NCI-H226 (cell line): ENCODE measurements around the gene WFDC12.

ENCODE experiments used
- DNase-seq: peaks from one replicate; pipeline ENCODE4 v3.0.0-alpha.2; 2015

WFDC12 gene

GRCh38 chr20:45114465-45115385, 9.5 kb downstream of the WFDC12 start, which contains the start of gene WFDC5:
WFDC5 (minus strand) TSS chr20:45115174; CDS start chr20:45115083, 91 bp downstream.
- DNase-seq, result no peak

- no peak for DNase-seq
Observed at GRCh38 chr20:45113865-45114264, 10.4 kb downstream of the WFDC12 start.

- DNase-seq, result no peak
Observed at GRCh38 chr20:45112754-45113153, 11.5 kb downstream of the WFDC12 start.

GRCh38 chr20:45111799-45112471, 12.3 kb downstream of the WFDC12 start:
- no peak for DNase-seq

GRCh38 chr20:45111285-45111684, 13.0 kb downstream of the WFDC12 start:
- DNase-seq, result no peak

- DNase-seq, result no peak
Observed at GRCh38 chr20:45110301-45110700, 14.0 kb downstream of the WFDC12 start.

GRCh38 chr20:45109634-45110033, 14.6 kb downstream of the WFDC12 start:
- no peak for DNase-seq

- DNase-seq, result no peak
Observed at GRCh38 chr20:45105317-45105716, 18.9 kb downstream of the WFDC12 start.

GRCh38 chr20:45104786-45105185, 19.5 kb downstream of the WFDC12 start:
- peak; percentile 79 for DNase-seq

- DNase-seq, result no peak
Observed at GRCh38 chr20:45103072-45103471, 21.2 kb downstream of the WFDC12 start.

GRCh38 chr20:45101333-45101850, 22.9 kb downstream of the WFDC12 start:
- DNase-seq, result no peak

GRCh38 chr20:45100563-45101245, 23.6 kb downstream of the WFDC12 start, which contains the start of gene KCNS1:
KCNS1 (minus strand) TSS chr20:45101127; CDS start chr20:45099236, 1,891 bp downstream.
- no peak for DNase-seq

- no peak for DNase-seq
Observed at GRCh38 chr20:45098103-45098773, 26.0 kb downstream of the WFDC12 start.

- DNase-seq, result no peak
Observed at GRCh38 chr20:45097485-45098102, 26.7 kb downstream of the WFDC12 start.

GRCh38 chr20:45096781-45097180, 27.5 kb downstream of the WFDC12 start:
- no peak for DNase-seq

GRCh38 chr20:45095805-45096238, 28.4 kb downstream of the WFDC12 start:
- peak; percentile 13 for DNase-seq

- no peak for DNase-seq
Observed at GRCh38 chr20:45094864-45095574, 29.2 kb downstream of the WFDC12 start.

- DNase-seq, result no peak
Observed at GRCh38 chr20:45094201-45094600, 30.1 kb downstream of the WFDC12 start.

GRCh38 chr20:45092898-45093297, 31.4 kb downstream of the WFDC12 start:
- DNase-seq, result no peak

GRCh38 chr20:45091366-45091765, 32.9 kb downstream of the WFDC12 start:
- DNase-seq, result no peak

- DNase-seq, result peak; percentile 44
Observed at GRCh38 chr20:45090481-45090880, 33.8 kb downstream of the WFDC12 start.
